PC-9 (cell line): ENCODE data around the gene NT5DC3. TPM values are rescaled to one million over a fixed set of nuclear protein-coding genes. Genes with fewer than 3 reads are reported as not detected.
A peak's percentile ranks its signal among the peaks of the same experiment; 100 is the strongest.

Experiments
- BruUV-seq: library from RNA; stranded (reverse); fragments of 400-500 nt; replicated peaks from 2 replicates; lab custom pipeline; 2021; lab: Mats Ljungman, UMichigan
- CTCF ChIA-PET: fragments of 300-600 bp; sonication (Branson Sonifier 250); formaldehyde crosslinking; loops from one replicate; lab custom pipeline; 2022; ENCODE audit warnings: antibody characterized with exemption; lab: Charles Lee
- POLR2A ChIA-PET: fragments of 300-600 bp; sonication (Branson Sonifier 250); formaldehyde crosslinking; loops from one replicate; lab custom pipeline; 2022; ENCODE audit warnings: antibody characterized with exemption; ENCODE audit not compliant: unreplicated experiment; lab: Charles Lee
- DNase-seq, 2 experiments: peaks; one replicate each; pipeline versions ENCODE4 v3.0.0 to v3.0.0-alpha.2; 2015 to 2022; ENCODE audit warnings: mixed read lengths in 1 of 2
- H2AFZ ChIP-seq: fragments of 200-600 bp; sonication (generic); 2 replicates; pipeline ENCODE4 v1.8.1; 2017; ENCODE audit warnings: antibody characterized with exemption
- H3F3A ChIP-seq: fragments of 200-600 bp; sonication (generic); 2 replicates; pipeline ENCODE4 v1.8.1; 2017; ENCODE audit warnings: antibody characterized with exemption, mild to moderate bottlenecking, low read depth; ENCODE audit not compliant: insufficient read depth
- H3K27ac ChIP-seq: fragments of 200-600 bp; sonication (generic); 2 replicates; pipeline ENCODE4 v1.6.1; 2016; ENCODE audit warnings: mixed run types
- H3K27me3 ChIP-seq: fragments of 200-600 bp; sonication (generic); 2 replicates; pipeline ENCODE4 v1.6.1; 2016; ENCODE audit warnings: low read depth, mixed run types; ENCODE audit not compliant: insufficient read depth
- H3K36me3 ChIP-seq: fragments of 200-600 bp; sonication (generic); 2 replicates; pipeline ENCODE4 v1.6.1; 2016; ENCODE audit warnings: low read depth, mixed run types
- H3K4me1 ChIP-seq: fragments of 200-600 bp; sonication (generic); replicated peaks from 2 replicates; pipeline ENCODE4 v1.6.1; 2016; ENCODE audit warnings: mixed run types; ENCODE audit not compliant: insufficient read depth
- H3K4me2 ChIP-seq: fragments of 200-600 bp; sonication (generic); 2 replicates; pipeline ENCODE4 v1.6.1; 2017; ENCODE audit warnings: mixed run types
- H3K4me3 ChIP-seq: fragments of 200-600 bp; sonication (generic); 2 replicates; pipeline ENCODE4 v1.6.1; 2016; ENCODE audit warnings: mixed run types
- H3K79me2 ChIP-seq: fragments of 200-600 bp; sonication (generic); 2 replicates; pipeline ENCODE4 v1.6.1; 2017; ENCODE audit warnings: low read depth, mixed run types
- H3K9me2 ChIP-seq: fragments of 200-600 bp; sonication (generic); 2 replicates; pipeline ENCODE4 v1.8.1; 2017; ENCODE audit warnings: mild to moderate bottlenecking; ENCODE audit not compliant: insufficient read depth
- H3K9me3 ChIP-seq: fragments of 200-600 bp; sonication (generic); 2 replicates; pipeline ENCODE4 v1.8.1; 2016; ENCODE audit warnings: low read depth; ENCODE audit not compliant: insufficient read depth
- H4K20me1 ChIP-seq: fragments of 200-600 bp; sonication (generic); 2 replicates; pipeline ENCODE4 v1.8.1; 2017; ENCODE audit not compliant: insufficient read depth
- CTCF ChIP-seq: fragments of 200-600 bp; sonication (generic); conservative IDR thresholded peaks from 2 replicates; pipeline ENCODE4 v1.6.1; 2017; ENCODE audit warnings: mixed run types, antibody characterized with exemption, mild to moderate bottlenecking, moderate library complexity
- EZH2 ChIP-seq: fragments of 200-600 bp; sonication (generic); IDR thresholded peaks from 2 replicates; pipeline ENCODE4 v1.8.0; 2017; ENCODE audit warnings: antibody characterized with exemption, low read depth
- intact Hi-C: fragments of 100-400 bp; cut with micrococcal nuclease; formaldehyde crosslinking; loops from one replicate; pipeline ENCODE4 v1.10.0; 2022; ENCODE audit not compliant: unreplicated experiment
- total RNA-seq: library from RNA; stranded (reverse); gene quantifications from 2 replicates; pipeline ENCODE4 v1.2.3, GENCODE V29; 2021

Gene NT5DC3
- total RNA-seq, 1 experiment from 2014 or later, result 13.2 TPM

GRCh38 chr12:103840462-103840875, 565 bp downstream of the NT5DC3 start:
- H3K36me3 ChIP-seq, result no peaks in the 10 kb centered on the region
- peaks cover 31% of the 10 kb centered on the region for H3K4me1 ChIP-seq
- peak overlapping the region; percentile 65 for H2AFZ ChIP-seq
- H3K79me2 ChIP-seq, result peaks cover 52% of the 10 kb centered on the region
- peaks cover 9% of the 10 kb centered on the region for H3F3A ChIP-seq
- ChIA-PET CTCF (interaction anchor here (0.7 to 0.8 kb wide), 2 partner anchors 27 to 200 kb away, joined by 5 to 8 read pairs; no protein-coding TSS in a partner anchor), POLR2A (interaction anchor here (0.6 to 1.0 kb wide), 5 partner anchors 19 to 116 kb away, joined by 3 to 11 read pairs (median 4); a partner anchor contains a TSS)
- TF ChIP-seq EZH2, result no peak
- H3K27ac ChIP-seq, result no peak overlapping the region
- peak overlapping the region; percentile 85 for H3K4me3 ChIP-seq
- H3K9me3 ChIP-seq, result no peaks in the 10 kb centered on the region
- H4K20me1 ChIP-seq, result peaks cover 6% of the 10 kb centered on the region
- H3K4me2 ChIP-seq, result peak overlapping the region; percentile 77
- H3K9me2 ChIP-seq, result no peaks in the 10 kb centered on the region
- no peaks in the 10 kb centered on the region for H3K27me3 ChIP-seq
- no TSS peak for BruUV-seq
- no peak for DNase-seq
- intact Hi-C loops, result loop anchor here (2.0 kb wide), 3 partner anchors 18 to 280 kb away; no protein-coding TSS in a partner anchor

- peaks cover 6% of the 10 kb centered on the region for H4K20me1 ChIP-seq
- H3K36me3 ChIP-seq, result no peaks in the 10 kb centered on the region
- POLR2A ChIA-PET, result interaction anchor here (0.6 kb wide), 3 partner anchors 38 to 92 kb away, joined by 3 to 5 read pairs (median 3); no protein-coding TSS in a partner anchor
- no peaks in the 10 kb centered on the region for H3K27me3 ChIP-seq
- no peak for DNase-seq
- no peaks in the 10 kb centered on the region for H3K9me2 ChIP-seq
- H3K4me2 ChIP-seq, result peak overlapping the region; percentile 77
- peaks cover 58% of the 10 kb centered on the region for H3K79me2 ChIP-seq
- intact Hi-C loops, result loop anchor here (2.0 kb wide), 3 partner anchors 19 to 279 kb away; no protein-coding TSS in a partner anchor
- no peak overlapping the region for H2AFZ ChIP-seq
- H3K27ac ChIP-seq, result no peak overlapping the region
- BruUV-seq, result no TSS peak
- TF ChIP-seq EZH2 (no peak), CTCF (no peak)
- peaks cover 9% of the 10 kb centered on the region for H3F3A ChIP-seq
- H3K9me3 ChIP-seq, result no peaks in the 10 kb centered on the region
- H3K4me1 ChIP-seq, result peaks cover 31% of the 10 kb centered on the region
- CTCF ChIA-PET, result no interaction called here
- H3K4me3 ChIP-seq, result peak overlapping the region; percentile 85
Observed at GRCh38 chr12:103839609-103840461, 1.2 kb downstream of the NT5DC3 start.

- peaks cover 9% of the 10 kb centered on the region for H3F3A ChIP-seq
- no peak for TF ChIP-seq EZH2
- no peak for TF ChIP-seq CTCF
- intact Hi-C loops, result no loop called here
- BruUV-seq, result TSS peak; percentile 27
- H3K27me3 ChIP-seq, result no peaks in the 10 kb centered on the region
- H3K9me3 ChIP-seq, result no peaks in the 10 kb centered on the region
- CTCF ChIA-PET, result no interaction called here
- H2AFZ ChIP-seq, result no peak overlapping the region
- H4K20me1 ChIP-seq, result peaks cover 6% of the 10 kb centered on the region
- no peaks in the 10 kb centered on the region for H3K9me2 ChIP-seq
- H3K4me1 ChIP-seq, result peaks cover 31% of the 10 kb centered on the region
- no peak for DNase-seq
- peaks cover 65% of the 10 kb centered on the region for H3K79me2 ChIP-seq
- H3K4me2 ChIP-seq, result peak overlapping the region; percentile 77
- no peak overlapping the region for H3K27ac ChIP-seq
- H3K36me3 ChIP-seq, result no peaks in the 10 kb centered on the region
- POLR2A ChIA-PET, result no interaction called here
- peak overlapping the region; percentile 85; the same call in 1 of the 2 replicates for H3K4me3 ChIP-seq
Observed at GRCh38 chr12:103839103-103839502, 1.9 kb downstream of the NT5DC3 start.
